Activated B cell treated with CpG ODN at 0.5 μM for 24 hours (primary cell): ENCODE results near the gene FBXO41. TPM values are rescaled to one million over a fixed set of nuclear protein-coding genes. Genes with fewer than 3 reads are reported as not detected.

Experiments used
- ATAC-seq: fragments of 200-7000 bp; cut with Tn5 transposase; one replicate; pipeline ENCODE4 v1.10.0; 2021; ENCODE audit warnings: low read depth, mild to moderate bottlenecking, moderate library complexity
- CTCF ChIA-PET: fragments of 350-600 bp; sonication (Branson Sonifier 250); formaldehyde crosslinking; loops from one replicate; lab custom pipeline; 2021; ENCODE audit warnings: antibody characterized with exemption; lab: Charles Lee
- POLR2A ChIA-PET: fragments of 350-600 bp; sonication (Branson Sonifier 250); formaldehyde crosslinking; loops from one replicate; lab custom pipeline; 2021; ENCODE audit warnings: antibody characterized with exemption; lab: Charles Lee
- DNase-seq: peaks from one replicate; pipeline ENCODE4 v3.0.0; 2022
- H3K27ac Mint-ChIP-seq: one replicate; pipeline ENCODE4 v1.8.0; 2020; ENCODE audit warnings: mixed read lengths
- H3K27me3 Mint-ChIP-seq: one replicate; pipeline ENCODE4 v1.8.0; 2021; ENCODE audit warnings: mixed read lengths
- H3K36me3 Mint-ChIP-seq: one replicate; pipeline ENCODE4 v1.8.0; 2021; ENCODE audit warnings: low read depth, mixed read lengths
- H3K4me1 Mint-ChIP-seq: one replicate; pipeline ENCODE4 v1.8.0; 2021; ENCODE audit warnings: mixed read lengths
- H3K4me3 Mint-ChIP-seq: one replicate; pipeline ENCODE4 v1.8.0; 2020; ENCODE audit warnings: mild to moderate bottlenecking, mixed read lengths
- H3K9me3 Mint-ChIP-seq: one replicate; pipeline ENCODE4 v1.8.0; 2020; ENCODE audit warnings: mixed read lengths
- CTCF ChIP-seq: fragments of 200-600 bp; IDR thresholded peaks from one replicate; pipeline ENCODE4 v1.8.0; 2022; ENCODE audit warnings: antibody characterized with exemption, mild to moderate bottlenecking
- intact Hi-C: fragments of 100-400 bp; cut with micrococcal nuclease; formaldehyde crosslinking; loops from one replicate; pipeline ENCODE4 v1.15.1; 2024
- total RNA-seq: library from RNA; stranded (reverse); gene quantifications from 2 replicates; pipeline ENCODE4 v1.2.3, GENCODE V29; 2022

Gene FBXO41
- total RNA-seq, 1 donor from 2014 or later, result 25.7 TPM

GRCh38 chr2:73233154-73233931 lies 50.9 kb downstream of the FBXO41 start, which contains the start of gene PRADC1:
Gene PRADC1 (minus strand): TSS chr2:73233239. CDS start chr2:73233160, 79 bp downstream.
- intact Hi-C loops, result loop anchor here (1.0 to 5.0 kb wide), 7 partner anchors 19 to 1901 kb away; partner anchors contain the start of genes DGUOK, EXOC6B, RAB11FIP5 and SEMA4F
- no peak for TF ChIP-seq CTCF
- H3K27me3 Mint-ChIP-seq, result no peaks in the 10 kb centered on the region
- peak within 1 kb of the TSS; percentile 93 for H3K27ac Mint-ChIP-seq
- H3K9me3 Mint-ChIP-seq, result no peaks in the 10 kb centered on the region
- ATAC-seq, result peak; percentile 87
- DNase-seq, result peak; percentile 84
- peaks cover 30% of the 10 kb centered on the region for H3K36me3 Mint-ChIP-seq
- POLR2A ChIA-PET, result interaction anchor here (0.6 to 4.5 kb wide), 25 partner anchors 8 to 1421 kb away, joined by 3 to 51 read pairs (median 5); partner anchors contain the start of genes ALMS1, EGR4, EMX1 and FBXO41
- CTCF ChIA-PET, result interaction anchor here (1.1 to 2.8 kb wide), 6 partner anchors 21 to 217 kb away, joined by 3 to 23 read pairs (median 6); partner anchors contain the start of gene ALMS1
- H3K4me1 Mint-ChIP-seq, result peaks cover 38% of the 10 kb centered on the region
- H3K4me3 Mint-ChIP-seq, result peak within 1 kb of the TSS; percentile 95

GRCh38 chr2:73232403-73233153 lies 51.7 kb downstream of the FBXO41 start:
- peaks cover 26% of the 10 kb centered on the region for H3K36me3 Mint-ChIP-seq
- ChIA-PET CTCF (interaction anchor here (1.6 to 2.8 kb wide), 4 partner anchors 20 to 154 kb away, joined by 4 to 23 read pairs (median 8); partner anchors contain the start of gene ALMS1), POLR2A (interaction anchor here (0.6 to 4.5 kb wide), 14 partner anchors 17 to 1421 kb away, joined by 3 to 51 read pairs (median 9); partner anchors contain the start of genes ALMS1, EGR4, EMX1 and FBXO41)
- intact Hi-C loops, result loop anchor here (1.0 to 5.0 kb wide), 7 partner anchors 18 to 1900 kb away; partner anchors contain the start of genes DGUOK, EXOC6B, RAB11FIP5 and SEMA4F
- H3K4me1 Mint-ChIP-seq, result peaks cover 37% of the 10 kb centered on the region
- H3K4me3 Mint-ChIP-seq, result peak overlapping the region; percentile 95
- H3K27ac Mint-ChIP-seq, result no peak overlapping the region
- DNase-seq (no peak), ATAC-seq (no peak)
- no peaks in the 10 kb centered on the region for H3K27me3 Mint-ChIP-seq
- TF ChIP-seq CTCF, result no peak
- no peaks in the 10 kb centered on the region for H3K9me3 Mint-ChIP-seq

- no peak overlapping the region for H3K4me3 Mint-ChIP-seq
- no peak overlapping the region for H3K27ac Mint-ChIP-seq
- POLR2A ChIA-PET, result no interaction called here
- H3K27me3 Mint-ChIP-seq, result no peaks in the 10 kb centered on the region
- no peak for DNase-seq
- TF ChIP-seq CTCF, result no peak
- intact Hi-C loops, result no loop called here
- no peak for ATAC-seq
- H3K36me3 Mint-ChIP-seq, result peaks cover 25% of the 10 kb centered on the region
- peaks cover 8% of the 10 kb centered on the region for H3K4me1 Mint-ChIP-seq
- H3K9me3 Mint-ChIP-seq, result no peaks in the 10 kb centered on the region
- CTCF ChIA-PET, result no interaction called here
Measured at GRCh38 chr2:73228631-73229030, 55.6 kb downstream of the FBXO41 start.

GRCh38 chr2:73227086-73227485 lies 57.2 kb downstream of the FBXO41 start:
- ATAC-seq (no peak), DNase-seq (no peak)
- Mint-ChIP-seq H3K27ac (no peak overlapping the region), H3K4me3 (no peak overlapping the region), H3K4me1 (no peaks in the 10 kb centered on the region), H3K27me3 (no peaks in the 10 kb centered on the region), H3K36me3 (peaks cover 39% of the 10 kb centered on the region), H3K9me3 (no peaks in the 10 kb centered on the region)
- CTCF ChIA-PET, result no interaction called here
- POLR2A ChIA-PET, result no interaction called here
- intact Hi-C loops, result no loop called here
- TF ChIP-seq CTCF, result no peak
